HL-60 (cell line): ENCODE results near the gene CCDC127.

Experiments used
- DNase-seq, 2 experiments: peaks; one replicate each; pipeline ENCODE4 v3.0.0-alpha.2; 2010 to 2020; ENCODE audit warnings: low read depth in 1 of 2, low spot score in 1 of 2
- H3K27ac ChIP-seq: fragments of 250-450 bp; sonication (Bioruptor Pico); replicated peaks from 2 replicates; pipeline ENCODE4 v1.5.1; 2020; ENCODE audit warnings: mild to moderate bottlenecking, moderate library complexity
- H3K27me3 ChIP-seq: fragments of 250-450 bp; sonication (Bioruptor Pico); 2 replicates; pipeline ENCODE4 v1.5.1; 2021; ENCODE audit warnings: mild to moderate bottlenecking, moderate library complexity; ENCODE audit not compliant: insufficient read depth, poor library complexity, severe bottlenecking
- H3K4me3 ChIP-seq: replicated peaks from 2 replicates; pipeline ENCODE4 v1.5.1; 2011; ENCODE audit warnings: mild to moderate bottlenecking, control low read depth, low read length; ENCODE audit not compliant: insufficient read depth
- CTCF ChIP-seq: IDR thresholded peaks from one replicate; pipeline ENCODE4 v1.5.1; 2011; ENCODE audit warnings: low read length, control low read depth, inconsistent platforms; ENCODE audit not compliant: insufficient read depth
- GABPA ChIP-seq: IDR thresholded peaks from 2 replicates; pipeline ENCODE4 v1.6.1; 2012; ENCODE audit warnings: low read depth
- POLR2AphosphoS5 ChIP-seq: IDR thresholded peaks from 2 replicates; pipeline ENCODE4 v1.6.1; 2012; ENCODE audit warnings: low read depth
- REST ChIP-seq: IDR thresholded peaks from 2 replicates; pipeline ENCODE4 v1.6.1; 2012; ENCODE audit warnings: low read depth; ENCODE audit not compliant: insufficient replicate concordance
- SPI1 ChIP-seq: IDR thresholded peaks from 2 replicates; pipeline ENCODE4 v1.6.1; 2012; ENCODE audit warnings: low read depth, mild to moderate bottlenecking, borderline replicate concordance

Gene CCDC127

GRCh38 chr5:203246-203930, 14.6 kb downstream of the CCDC127 start:
- no peak for DNase-seq
- H3K4me3 ChIP-seq: no peak overlapping the region
- H3K27ac ChIP-seq: no peak overlapping the region
- H3K27me3 ChIP-seq: no peaks in the 10 kb centered on the region
- TF ChIP-seq REST (no peak), GABPA (no peak), SPI1 (no peak), POLR2AphosphoS5 (no peak), CTCF (no peak)

- no peak for DNase-seq
- TF ChIP-seq SPI1 (no peak), REST (no peak), CTCF (no peak)
- no peak overlapping the region for H3K4me3 ChIP-seq
- H3K27me3 ChIP-seq: no peaks in the 10 kb centered on the region
- no peak overlapping the region for H3K27ac ChIP-seq
These were observed 16.3 kb downstream of the CCDC127 start for GRCh38 chr5:201672-202071.

- H3K4me3 ChIP-seq: no peak overlapping the region
- no peaks in the 10 kb centered on the region for H3K27me3 ChIP-seq
- TF ChIP-seq POLR2AphosphoS5: no peak
- H3K27ac ChIP-seq: no peak overlapping the region
- DNase-seq: no peak
These were observed 17.0 kb downstream of the CCDC127 start for GRCh38 chr5:200985-201384.

- no peak overlapping the region for H3K4me3 ChIP-seq
- no peak overlapping the region for H3K27ac ChIP-seq
- no peak for TF ChIP-seq GABPA
- TF ChIP-seq POLR2AphosphoS5: no peak
- TF ChIP-seq REST: no peak
- TF ChIP-seq CTCF: no peak
- TF ChIP-seq SPI1: no peak
- no peaks in the 10 kb centered on the region for H3K27me3 ChIP-seq
- DNase-seq: no peak
These were observed 17.9 kb downstream of the CCDC127 start for GRCh38 chr5:199950-200645.
